Brain microvascular endothelial cell (primary cell): ENCODE measurements around the gene PTPN6.

Experiments used
- DNase-seq: peaks from one replicate; pipeline ENCODE4 v3.0.0-alpha.2; 2020
- H3K27ac ChIP-seq: fragments of 250-450 bp; sonication (Bioruptor Pico); 2 replicates; pipeline ENCODE4 v1.5.1; 2020; ENCODE audit warnings: mild to moderate bottlenecking, moderate library complexity
- H3K27me3 ChIP-seq: fragments of 250-450 bp; sonication (Bioruptor Pico); replicated peaks from 2 replicates; pipeline ENCODE4 v1.5.1; 2020; ENCODE audit warnings: mild to moderate bottlenecking
- H3K36me3 ChIP-seq: fragments of 250-450 bp; sonication (Bioruptor Pico); replicated peaks from 2 replicates; pipeline ENCODE4 v1.5.1; 2020; ENCODE audit warnings: mild to moderate bottlenecking
- H3K4me3 ChIP-seq: 2 replicates; pipeline ENCODE4 v1.5.1; 2011; ENCODE audit warnings: low read depth, mild to moderate bottlenecking, control low read depth, low read length, moderate library complexity
- CTCF ChIP-seq: IDR thresholded peaks from 2 replicates; pipeline ENCODE4 v1.5.1; 2011; ENCODE audit warnings: low read depth, mild to moderate bottlenecking, moderate library complexity, low read length, control low read depth, inconsistent platforms; ENCODE audit errors: missing control alignments
- in situ Hi-C: cut with HindIII; loops from 2 replicates; pipeline ENCODE4 v1.10.0; 2017; ENCODE audit warnings: low sequenced_read_pairs, low pct_ligation_motif_present

PTPN6 gene

GRCh38 chr12:6928022-6928702 is 23.0 kb upstream of the PTPN6 start:
- Histone ChIP-seq H3K27me3 (no peaks in the 10 kb centered on the region), H3K36me3 (peaks cover 3% of the 10 kb centered on the region), H3K4me3 (peak overlapping the region; percentile 81), H3K27ac (no peak overlapping the region)
- in situ Hi-C loops = no loop called here
- no peak for TF ChIP-seq CTCF
- no peak for DNase-seq

- Histone ChIP-seq H3K4me3 (peak overlapping the region; percentile 81), H3K36me3 (peaks cover 5% of the 10 kb centered on the region), H3K27me3 (no peaks in the 10 kb centered on the region), H3K27ac (no peak overlapping the region)
- in situ Hi-C loops = no loop called here
- TF ChIP-seq CTCF = no peak
- DNase-seq = no peak
These were observed 22.3 kb upstream of the PTPN6 start for GRCh38 chr12:6928703-6929407.

- in situ Hi-C loops = no loop called here
- no peak for TF ChIP-seq CTCF
- Histone ChIP-seq H3K27me3 (no peaks in the 10 kb centered on the region), H3K27ac (no peak overlapping the region), H3K4me3 (peak overlapping the region; percentile 81), H3K36me3 (peaks cover 7% of the 10 kb centered on the region)
- no peak for DNase-seq
These were observed 21.4 kb upstream of the PTPN6 start for GRCh38 chr12:6929466-6930452.

GRCh38 chr12:6932766-6933165 is 18.4 kb upstream of the PTPN6 start:
- in situ Hi-C loops = no loop called here
- no peak overlapping the region for H3K4me3 ChIP-seq
- no peak for TF ChIP-seq CTCF
- H3K27me3 ChIP-seq = no peaks in the 10 kb centered on the region
- DNase-seq = no peak
- no peak overlapping the region for H3K27ac ChIP-seq
- peaks cover 27% of the 10 kb centered on the region for H3K36me3 ChIP-seq

GRCh38 chr12:6934110-6934509 is 17.0 kb upstream of the PTPN6 start:
- in situ Hi-C loops = no loop called here
- H3K27ac ChIP-seq = no peak overlapping the region
- no peak for DNase-seq
- H3K27me3 ChIP-seq = no peaks in the 10 kb centered on the region
- no peak for TF ChIP-seq CTCF
- peaks cover 35% of the 10 kb centered on the region for H3K36me3 ChIP-seq
- no peak overlapping the region for H3K4me3 ChIP-seq
